ENCODE measurements around the gene MROH2A. TPM values are rescaled to one million over a fixed set of nuclear protein-coding genes. Genes with fewer than 3 reads are reported as not detected.

The MROH2A gene
- total RNA-seq, 1 experiment from 2014 or later, result not detected

DNA sequence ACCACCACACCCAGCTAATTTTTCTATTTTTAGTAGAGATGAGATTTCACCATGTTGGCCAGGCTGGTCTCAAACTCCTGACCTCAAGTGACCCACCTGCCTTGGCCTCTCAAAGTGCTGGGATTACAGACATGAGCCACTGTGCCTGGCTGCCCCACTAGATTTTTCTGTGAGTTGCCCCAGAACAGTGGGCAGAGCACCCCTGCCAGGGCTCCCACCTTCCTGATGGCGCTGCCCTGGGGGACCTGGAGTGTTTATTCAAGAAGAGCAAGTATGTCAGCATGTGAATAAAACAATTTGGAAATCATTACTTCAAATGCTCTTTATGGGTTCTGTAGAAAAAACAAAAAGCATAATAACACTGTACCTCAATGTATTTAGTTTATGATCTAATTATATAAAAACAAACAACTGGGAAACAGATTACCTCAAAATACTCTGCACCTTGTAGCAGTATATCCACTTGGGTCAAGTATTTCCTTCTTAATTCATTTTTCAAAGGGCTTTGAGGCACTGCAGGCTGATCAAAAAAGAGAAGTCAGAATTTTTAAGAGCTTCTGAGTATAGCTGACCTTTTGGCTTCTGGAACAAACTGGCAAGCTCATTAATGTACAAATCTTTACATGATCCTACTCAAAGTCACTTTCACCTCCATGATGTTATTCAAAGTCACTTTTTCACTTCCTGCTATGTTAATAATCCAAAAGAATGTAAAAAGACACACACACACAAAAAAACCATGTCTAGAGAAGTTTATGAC is 67.4 kb downstream of the MROH2A start:
- no peak for ATAC-seq
- POLR2A ChIA-PET, result no interaction called here
- no peaks in the 10 kb centered on the region for H3K27me3 ChIP-seq (ENCODE audit: insufficient read depth, low read length)

GRCh38 chr2:233846387-233847247 is 68.5 kb downstream of the MROH2A start:
- Histone ChIP-seq H3K27me3 (ENCODE audit: insufficient read depth, low read length) (no peaks in the 10 kb centered on the region), H3K9ac (ENCODE audit: low read length) (no peak overlapping the region), H3K4me2 (ENCODE audit: low read length) (no peak overlapping the region), H3K4me3 (replicated peaks in 1 of 2; ENCODE audit: low read depth in 1 of 2, low read length in 2 of 2) (no peak overlapping the region), H3K9me3 (ENCODE audit: control insufficient read depth in 1 of 2, insufficient read depth in 1 of 2, low read depth in 1 of 2, low read length in 2 of 2) (no peaks in the 10 kb centered on the region), H2AFZ (ENCODE audit: low read depth, low read length, poor library complexity, severe bottlenecking) (no peak overlapping the region), H3K4me1 (ENCODE audit: control insufficient read depth in 1 of 2, insufficient read depth in 2 of 2, low read length in 2 of 2) (no peaks in the 10 kb centered on the region), H4K20me1 (ENCODE audit: insufficient read depth) (peaks cover 14% of the 10 kb centered on the region; the same call in 1 of the 2 replicates), H3K79me2 (ENCODE audit: insufficient read depth, low read length) (peaks cover 99% of the 10 kb centered on the region), H3K36me3 (ENCODE audit: control insufficient read depth in 1 of 2, insufficient read depth in 2 of 2, low read length in 2 of 2) (peaks cover 79 to 96% of the 10 kb centered on the region in 2 experiments), H3K27ac (ENCODE audit: low read depth, low read length) (no peak overlapping the region), H3K9me2 (ENCODE audit: insufficient read depth) (no peaks in the 10 kb centered on the region)
- ChIA-PET CTCF (no interaction called here), RAD21 (ENCODE audit: low non-redundant PET in 1 of 2, low total read pairs in 2 of 2, uncharacterized antibody in 2 of 2, unreplicated experiment in 2 of 2) (no interaction called here), POLR2A (no interaction called here)
- ATAC-seq (0 out of 2 replicates have a peak, but pooled peaks have one; percentile 34), DNase-seq (ENCODE audit: low read depth, low spot score) (no peak)
- intact Hi-C loops (cut with micrococcal nuclease), result no loop called here
- BruUV-seq (replicated peaks), result no TSS peak
- TF ChIP-seq JUND (IDR thresholded peaks at IDR 0.05), result no peak
- no peak for TF ChIP-seq POLR2AphosphoS5 (IDR thresholded peaks at IDR 0.05; ENCODE audit: low read depth, low read length)
- no peak for TF ChIP-seq ZFX (IDR thresholded peaks at IDR 0.05)
- no peak for TF ChIP-seq POLR2A (IDR thresholded peaks at IDR 0.05; ENCODE audit: borderline replicate concordance, extremely low read depth, insufficient read depth, insufficient read length)
- TF ChIP-seq SIN3A (IDR thresholded peaks at IDR 0.05; ENCODE audit: low read depth), result no peak
- no peak for TF ChIP-seq ZBTB33 (IDR thresholded peaks at IDR 0.05; ENCODE audit: extremely low read depth, insufficient replicate concordance, low read length)
- no peak for TF ChIP-seq SRF (IDR thresholded peaks at IDR 0.05; ENCODE audit: low read depth)

More for the DNA sequence above, 67.4 kb downstream of the MROH2A start:
- Histone ChIP-seq H3K4me2 (ENCODE audit: low read length) (no peak overlapping the region), H3K36me3 (ENCODE audit: control insufficient read depth in 1 of 2, insufficient read depth in 2 of 2, low read length in 2 of 2) (peaks cover 82 to 97% of the 10 kb centered on the region in 2 experiments), H3K79me2 (ENCODE audit: insufficient read depth, low read length) (peaks cover 99% of the 10 kb centered on the region), H3K4me1 (ENCODE audit: control insufficient read depth in 1 of 2, insufficient read depth in 2 of 2, low read length in 2 of 2) (no peaks in the 10 kb centered on the region), H3K27ac (ENCODE audit: low read depth, low read length) (no peak overlapping the region), H3K9ac (ENCODE audit: low read length) (no peak overlapping the region), H3K9me3 (ENCODE audit: control insufficient read depth in 1 of 2, insufficient read depth in 1 of 2, low read depth in 1 of 2, low read length in 2 of 2) (no peaks in the 10 kb centered on the region), H4K20me1 (ENCODE audit: insufficient read depth) (peaks cover 18% of the 10 kb centered on the region; the same call in 1 of the 2 replicates), H2AFZ (ENCODE audit: low read depth, low read length, poor library complexity, severe bottlenecking) (no peak overlapping the region), H3K9me2 (ENCODE audit: insufficient read depth) (no peaks in the 10 kb centered on the region), H3K4me3 (replicated peaks in 1 of 2; ENCODE audit: low read depth in 1 of 2, low read length in 2 of 2) (no peak overlapping the region)
- ChIA-PET CTCF (no interaction called here), RAD21 (ENCODE audit: low non-redundant PET in 1 of 2, low total read pairs in 2 of 2, uncharacterized antibody in 2 of 2, unreplicated experiment in 2 of 2) (no interaction called here)
- intact Hi-C loops (cut with micrococcal nuclease), result no loop called here
- no peak for DNase-seq (ENCODE audit: low read depth, low spot score)
- TF ChIP-seq SRF (IDR thresholded peaks at IDR 0.05; ENCODE audit: low read depth) (no peak), EGR1 (IDR thresholded peaks at IDR 0.05; ENCODE audit: low read depth) (no peak)
- no TSS peak for BruUV-seq (replicated peaks)

Measured in HCT116 (cell line).